Mesothelial cell of epicardium (in vitro differentiated cells): Measurements from ENCODE around the gene TRANK1. TPM values are rescaled to one million over a fixed set of nuclear protein-coding genes. Genes with fewer than 3 reads are reported as not detected.

Experiments
- DNase-seq, 2 experiments: peaks; one replicate each; pipeline ENCODE4 v3.0.0; 2021; ENCODE audit warnings: low spot score in 2 of 2; ENCODE audit not compliant: unreplicated experiment in 2 of 2
- H3K27ac Mint-ChIP-seq: 2 replicates; pipeline ENCODE4 v1.8.0; 2021; ENCODE audit warnings: mixed read lengths
- H3K27me3 Mint-ChIP-seq: 2 replicates; pipeline ENCODE4 v1.8.0; 2021; ENCODE audit warnings: low read depth, mixed read lengths
- H3K36me3 Mint-ChIP-seq: 2 replicates; pipeline ENCODE4 v1.8.0; 2021; ENCODE audit warnings: mixed read lengths
- H3K4me1 Mint-ChIP-seq: 2 replicates; pipeline ENCODE4 v1.8.0; 2021; ENCODE audit warnings: mixed read lengths
- H3K4me3 Mint-ChIP-seq: 2 replicates; pipeline ENCODE4 v1.8.0; 2021; ENCODE audit warnings: mild to moderate bottlenecking, moderate library complexity, mixed read lengths
- H3K9me3 Mint-ChIP-seq: 2 replicates; pipeline ENCODE4 v1.8.0; 2021; ENCODE audit warnings: mixed read lengths
- total RNA-seq: library from RNA; stranded (reverse); gene quantifications from 3 replicates; pipeline ENCODE4 v1.2.1, GENCODE V29; 2021
- TF ChIP-seq, protein P1 (sequence below): fragments of 200-600 bp; sonication (generic); IDR thresholded peaks from one replicate; pipeline ENCODE4 v1.5.0; 2021; ENCODE audit warnings: antibody characterized with exemption; ENCODE audit not compliant: unreplicated experiment

TRANK1 gene
- total RNA-seq, 1 donor from 2014 or later = 76.8 TPM

DNA sequence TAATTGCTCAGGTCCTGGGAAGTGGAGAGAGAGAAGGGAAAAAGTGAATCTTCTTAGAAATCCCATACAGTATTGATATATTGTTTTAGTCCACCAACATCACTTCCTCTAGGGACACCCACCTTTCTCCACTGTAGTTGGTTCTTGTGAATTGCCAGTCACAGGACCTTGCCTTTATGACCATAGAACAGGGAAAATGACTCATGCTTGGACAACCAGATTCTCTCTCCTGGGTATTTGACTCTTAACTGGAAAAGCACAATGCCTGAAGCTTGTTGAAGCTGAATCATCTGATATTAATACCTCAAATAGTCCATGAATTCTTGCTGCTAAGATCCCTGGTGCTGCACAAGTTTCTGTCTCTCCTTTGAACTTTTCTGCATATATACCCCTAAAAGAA lies 148.0 kb downstream of the TRANK1 start:
- H3K4me3 Mint-ChIP-seq = no peak overlapping the region
- no peaks in the 10 kb centered on the region for H3K36me3 Mint-ChIP-seq
- peaks cover 9% of the 10 kb centered on the region for H3K27me3 Mint-ChIP-seq
- no peak for DNase-seq
- no peak overlapping the region for H3K27ac Mint-ChIP-seq
- no peaks in the 10 kb centered on the region for H3K9me3 Mint-ChIP-seq
- peaks cover 8% of the 10 kb centered on the region for H3K4me1 Mint-ChIP-seq
- TF ChIP-seq, protein P1, sequence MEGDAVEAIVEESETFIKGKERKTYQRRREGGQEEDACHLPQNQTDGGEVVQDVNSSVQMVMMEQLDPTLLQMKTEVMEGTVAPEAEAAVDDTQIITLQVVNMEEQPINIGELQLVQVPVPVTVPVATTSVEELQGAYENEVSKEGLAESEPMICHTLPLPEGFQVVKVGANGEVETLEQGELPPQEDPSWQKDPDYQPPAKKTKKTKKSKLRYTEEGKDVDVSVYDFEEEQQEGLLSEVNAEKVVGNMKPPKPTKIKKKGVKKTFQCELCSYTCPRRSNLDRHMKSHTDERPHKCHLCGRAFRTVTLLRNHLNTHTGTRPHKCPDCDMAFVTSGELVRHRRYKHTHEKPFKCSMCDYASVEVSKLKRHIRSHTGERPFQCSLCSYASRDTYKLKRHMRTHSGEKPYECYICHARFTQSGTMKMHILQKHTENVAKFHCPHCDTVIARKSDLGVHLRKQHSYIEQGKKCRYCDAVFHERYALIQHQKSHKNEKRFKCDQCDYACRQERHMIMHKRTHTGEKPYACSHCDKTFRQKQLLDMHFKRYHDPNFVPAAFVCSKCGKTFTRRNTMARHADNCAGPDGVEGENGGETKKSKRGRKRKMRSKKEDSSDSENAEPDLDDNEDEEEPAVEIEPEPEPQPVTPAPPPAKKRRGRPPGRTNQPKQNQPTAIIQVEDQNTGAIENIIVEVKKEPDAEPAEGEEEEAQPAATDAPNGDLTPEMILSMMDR = no peak

GRCh38 chr3:36796161-36796560 lies 148.7 kb downstream of the TRANK1 start:
- H3K27me3 Mint-ChIP-seq = peaks cover 15% of the 10 kb centered on the region
- H3K27ac Mint-ChIP-seq = no peak overlapping the region
- no peaks in the 10 kb centered on the region for H3K9me3 Mint-ChIP-seq
- H3K4me1 Mint-ChIP-seq = peaks cover 8% of the 10 kb centered on the region
- no peak overlapping the region for H3K4me3 Mint-ChIP-seq
- TF ChIP-seq, protein P1 = no peak
- no peak for DNase-seq
- no peaks in the 10 kb centered on the region for H3K36me3 Mint-ChIP-seq

- Mint-ChIP-seq H3K4me1 (peaks cover 8% of the 10 kb centered on the region), H3K4me3 (no peak overlapping the region), H3K27me3 (peaks cover 20% of the 10 kb centered on the region), H3K9me3 (no peaks in the 10 kb centered on the region), H3K36me3 (no peaks in the 10 kb centered on the region), H3K27ac (no peak overlapping the region)
- TF ChIP-seq, protein P1 = no peak
- DNase-seq = no peak
Measured at GRCh38 chr3:36795622-36796021, 149.2 kb downstream of the TRANK1 start.

GRCh38 chr3:36792342-36792741 lies 152.5 kb downstream of the TRANK1 start:
- H3K4me1 Mint-ChIP-seq = peaks cover 8% of the 10 kb centered on the region
- no peak overlapping the region for H3K4me3 Mint-ChIP-seq
- H3K36me3 Mint-ChIP-seq = no peaks in the 10 kb centered on the region
- no peaks in the 10 kb centered on the region for H3K9me3 Mint-ChIP-seq
- H3K27me3 Mint-ChIP-seq = peaks cover 42% of the 10 kb centered on the region
- DNase-seq = no peak
- H3K27ac Mint-ChIP-seq = no peak overlapping the region
- TF ChIP-seq, protein P1 = no peak

DNA sequence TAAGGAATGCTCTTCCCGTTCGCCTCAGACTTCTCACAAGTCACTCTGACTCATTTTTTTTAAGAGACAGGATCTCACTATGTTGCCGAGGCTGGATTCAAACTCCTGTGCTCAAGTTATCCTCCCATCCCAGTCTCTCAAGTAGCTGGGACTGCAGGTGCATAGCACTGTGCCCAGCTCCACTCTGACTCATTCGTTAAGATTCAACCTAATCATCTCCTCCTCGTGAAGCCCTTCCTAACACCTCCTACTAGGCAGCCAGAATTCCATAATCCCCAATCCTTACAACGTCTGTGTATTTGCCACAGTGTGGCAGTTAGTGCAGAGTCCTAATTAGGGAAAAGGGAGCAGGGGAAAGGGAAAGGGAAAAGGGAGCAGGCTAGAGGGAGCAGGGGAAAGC lies 154.1 kb downstream of the TRANK1 start:
- Mint-ChIP-seq H3K27ac (no peak overlapping the region), H3K4me3 (no peak overlapping the region), H3K4me1 (no peaks in the 10 kb centered on the region), H3K36me3 (no peaks in the 10 kb centered on the region), H3K27me3 (peaks cover 48% of the 10 kb centered on the region), H3K9me3 (no peaks in the 10 kb centered on the region)
- TF ChIP-seq, protein P1 = no peak
- no peak for DNase-seq
